ENCODE data around the gene SIGLEC15.

DNA sequence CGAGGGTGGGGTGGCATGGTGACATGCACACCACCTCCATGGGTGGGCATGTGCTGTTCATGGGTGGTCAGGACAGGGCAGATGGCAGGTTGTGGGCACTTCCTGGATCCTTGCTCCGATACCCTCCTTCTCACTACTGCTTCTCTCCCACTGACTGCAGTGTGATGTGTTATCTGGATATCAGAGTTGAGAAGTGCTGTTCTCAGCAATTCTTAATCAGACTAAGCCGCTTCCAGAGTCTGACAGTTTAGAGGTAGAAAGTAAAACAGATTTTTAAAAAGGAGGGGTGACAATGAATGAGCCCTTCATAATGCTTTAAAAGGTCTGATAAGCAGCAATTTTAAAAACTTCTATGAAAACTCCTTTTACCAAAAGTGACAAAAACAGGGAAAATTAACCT is 33.9 kb downstream of the SIGLEC15 start:
- TF ChIP-seq, protein P1, sequence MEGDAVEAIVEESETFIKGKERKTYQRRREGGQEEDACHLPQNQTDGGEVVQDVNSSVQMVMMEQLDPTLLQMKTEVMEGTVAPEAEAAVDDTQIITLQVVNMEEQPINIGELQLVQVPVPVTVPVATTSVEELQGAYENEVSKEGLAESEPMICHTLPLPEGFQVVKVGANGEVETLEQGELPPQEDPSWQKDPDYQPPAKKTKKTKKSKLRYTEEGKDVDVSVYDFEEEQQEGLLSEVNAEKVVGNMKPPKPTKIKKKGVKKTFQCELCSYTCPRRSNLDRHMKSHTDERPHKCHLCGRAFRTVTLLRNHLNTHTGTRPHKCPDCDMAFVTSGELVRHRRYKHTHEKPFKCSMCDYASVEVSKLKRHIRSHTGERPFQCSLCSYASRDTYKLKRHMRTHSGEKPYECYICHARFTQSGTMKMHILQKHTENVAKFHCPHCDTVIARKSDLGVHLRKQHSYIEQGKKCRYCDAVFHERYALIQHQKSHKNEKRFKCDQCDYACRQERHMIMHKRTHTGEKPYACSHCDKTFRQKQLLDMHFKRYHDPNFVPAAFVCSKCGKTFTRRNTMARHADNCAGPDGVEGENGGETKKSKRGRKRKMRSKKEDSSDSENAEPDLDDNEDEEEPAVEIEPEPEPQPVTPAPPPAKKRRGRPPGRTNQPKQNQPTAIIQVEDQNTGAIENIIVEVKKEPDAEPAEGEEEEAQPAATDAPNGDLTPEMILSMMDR (IDR thresholded peaks at IDR 0.05) = no peak
- no peak for TF ChIP-seq POLR2A (IDR thresholded peaks at IDR 0.05)

Data from breast epithelium (tissue), 3 donors.